Colon (tissue), 2 donors: Measurements from ENCODE around the gene REM2.

Source experiments
- FAIRE-seq: peaks from 2 replicates; lab custom pipeline; 2012; peaks lifted over from hg19 to GRCh38; lab: Jason Lieb, UNC
- donor health status: control.
- donor health status: control.

Gene REM2

GRCh38 chr14:22875003-22875747 is 7.8 kb upstream of the REM2 start:
- FAIRE-seq = no peak

DNA sequence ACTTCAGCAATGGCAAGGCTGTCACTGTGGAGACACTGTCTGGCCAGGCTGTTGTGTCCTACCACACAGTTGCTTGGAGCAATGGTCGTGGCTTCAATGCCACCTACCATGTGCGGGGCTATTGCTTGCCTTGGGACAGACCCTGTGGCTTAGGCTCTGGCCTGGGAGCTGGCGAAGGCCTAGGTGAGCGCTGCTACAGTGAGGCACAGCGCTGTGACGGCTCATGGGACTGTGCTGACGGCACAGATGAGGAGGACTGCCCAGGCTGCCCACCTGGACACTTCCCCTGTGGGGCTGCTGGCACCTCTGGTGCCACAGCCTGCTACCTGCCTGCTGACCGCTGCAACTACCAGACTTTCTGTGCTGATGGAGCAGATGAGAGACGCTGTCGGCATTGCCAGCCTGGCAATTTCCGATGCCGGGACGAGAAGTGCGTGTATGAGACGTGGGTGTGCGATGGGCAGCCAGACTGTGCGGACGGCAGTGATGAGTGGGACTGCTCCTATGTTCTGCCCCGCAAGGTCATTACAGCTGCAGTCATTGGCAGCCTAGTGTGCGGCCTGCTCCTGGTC is 7.2 kb upstream of the REM2 start:
- FAIRE-seq = no peak

DNA sequence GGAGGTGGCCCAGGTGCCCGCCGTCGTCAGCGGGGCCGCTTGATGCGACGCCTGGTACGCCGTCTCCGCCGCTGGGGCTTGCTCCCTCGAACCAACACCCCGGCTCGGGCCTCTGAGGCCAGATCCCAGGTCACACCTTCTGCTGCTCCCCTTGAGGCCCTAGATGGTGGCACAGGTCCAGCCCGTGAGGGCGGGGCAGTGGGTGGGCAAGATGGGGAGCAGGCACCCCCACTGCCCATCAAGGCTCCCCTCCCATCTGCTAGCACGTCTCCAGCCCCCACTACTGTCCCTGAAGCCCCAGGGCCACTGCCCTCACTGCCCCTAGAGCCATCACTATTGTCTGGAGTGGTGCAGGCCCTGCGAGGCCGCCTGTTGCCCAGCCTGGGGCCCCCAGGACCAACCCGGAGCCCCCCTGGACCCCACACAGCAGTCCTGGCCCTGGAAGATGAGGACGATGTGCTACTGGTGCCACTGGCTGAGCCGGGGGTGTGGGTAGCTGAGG is 6.0 kb upstream of the REM2 start:
- FAIRE-seq = no peak

DNA sequence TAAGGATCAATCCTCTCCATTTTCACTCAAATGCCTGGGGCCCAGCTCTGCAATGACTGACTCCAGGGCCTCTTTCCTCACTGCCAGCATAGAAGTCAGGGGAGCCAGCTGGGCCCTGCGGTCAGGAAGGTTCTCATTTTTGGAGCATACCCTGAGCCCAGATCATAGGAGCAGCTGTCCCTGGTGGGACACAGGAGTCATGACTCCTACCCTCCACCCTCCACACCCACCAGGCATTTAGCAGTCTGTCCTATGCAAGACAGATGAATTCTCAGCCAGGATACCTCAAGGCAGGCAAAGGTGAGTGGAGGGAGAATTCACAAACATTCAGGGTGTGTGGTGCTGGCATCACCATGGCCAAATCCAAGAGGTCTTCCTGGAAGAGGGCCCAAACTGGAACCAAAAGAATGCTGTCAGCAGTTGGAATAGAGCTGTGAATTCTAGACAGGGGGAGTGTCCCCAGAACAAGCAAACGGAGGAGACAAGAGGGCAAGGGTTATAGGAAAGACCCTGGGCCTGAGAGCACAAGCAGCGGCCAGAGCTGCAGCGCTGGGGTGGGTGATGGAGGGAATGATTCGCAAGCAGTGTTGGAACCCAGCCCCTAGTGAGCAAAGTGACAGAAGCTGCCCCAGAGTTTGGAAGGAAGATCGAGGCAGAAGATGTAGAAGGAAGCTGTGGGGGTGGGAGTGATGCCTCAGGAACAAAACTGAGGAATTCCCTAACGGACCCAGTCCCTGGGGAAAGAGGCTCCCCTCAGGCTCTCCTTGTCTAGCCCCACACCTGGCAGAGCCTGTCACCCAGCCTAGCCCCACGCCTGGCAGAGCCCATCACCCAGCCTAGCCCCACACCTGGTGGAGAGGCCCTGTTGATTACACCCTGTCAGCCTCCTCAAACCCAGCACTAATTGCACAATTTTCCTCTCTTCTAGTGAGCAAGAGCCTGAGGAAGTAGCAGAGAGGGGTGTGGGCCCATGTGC is 4.5 kb upstream of the REM2 start:
- no peak for FAIRE-seq

DNA sequence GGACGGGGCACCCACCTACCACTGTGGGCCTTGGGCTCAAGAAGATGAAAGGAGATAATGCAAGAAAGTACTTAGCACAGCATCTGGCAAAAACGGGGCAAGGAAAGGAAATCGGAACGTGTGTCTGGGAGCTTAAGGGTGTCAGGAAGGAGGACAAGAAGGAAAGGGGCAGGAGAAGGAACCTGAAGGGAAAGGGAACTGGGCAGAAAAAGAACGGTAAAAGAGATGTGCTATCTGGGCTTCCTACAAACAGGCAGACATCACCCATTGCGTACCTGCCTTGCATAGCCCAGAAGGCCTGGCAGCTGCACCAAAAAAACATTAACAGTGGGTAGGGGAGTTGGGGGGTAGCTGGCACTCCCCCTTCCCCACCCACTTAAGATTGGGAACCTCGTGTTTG is 958 bp upstream of the REM2 start:
- no peak for FAIRE-seq

DNA sequence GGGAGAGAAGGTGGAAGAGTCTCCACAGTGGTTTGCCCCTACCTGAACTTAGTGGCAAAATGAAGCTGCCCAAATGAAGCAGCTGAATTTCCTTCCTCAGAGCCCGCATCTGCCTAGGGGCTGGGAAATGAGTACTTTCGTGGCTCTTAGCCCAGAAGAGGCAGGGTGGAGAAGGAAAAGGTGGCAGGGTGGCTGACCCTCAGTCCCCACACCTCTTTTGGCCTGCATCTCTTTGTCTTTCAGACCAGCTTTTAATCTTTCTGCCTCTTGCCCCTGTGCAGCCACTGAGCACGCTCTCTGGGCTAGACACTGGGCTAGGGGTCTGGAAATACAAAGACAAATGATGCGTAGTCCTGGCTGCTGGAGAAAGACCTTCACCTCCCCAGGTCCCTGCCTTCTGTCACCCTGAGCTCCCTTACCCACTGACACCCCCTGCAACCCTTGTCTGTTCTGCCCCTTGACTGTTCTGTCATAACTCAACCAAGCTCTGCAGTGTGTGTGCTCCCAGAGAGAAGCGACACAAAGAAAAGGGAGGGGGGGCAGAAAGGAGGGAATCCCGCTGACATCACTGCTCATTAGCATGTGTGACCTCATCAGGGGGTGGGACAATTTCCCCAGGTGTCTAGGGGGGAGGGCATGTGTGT is 371 bp upstream of the REM2 start:
- no peak for FAIRE-seq

- FAIRE-seq = no peak
These were observed 1.2 kb downstream of the REM2 start for GRCh38 chr14:22884076-22884737.

DNA sequence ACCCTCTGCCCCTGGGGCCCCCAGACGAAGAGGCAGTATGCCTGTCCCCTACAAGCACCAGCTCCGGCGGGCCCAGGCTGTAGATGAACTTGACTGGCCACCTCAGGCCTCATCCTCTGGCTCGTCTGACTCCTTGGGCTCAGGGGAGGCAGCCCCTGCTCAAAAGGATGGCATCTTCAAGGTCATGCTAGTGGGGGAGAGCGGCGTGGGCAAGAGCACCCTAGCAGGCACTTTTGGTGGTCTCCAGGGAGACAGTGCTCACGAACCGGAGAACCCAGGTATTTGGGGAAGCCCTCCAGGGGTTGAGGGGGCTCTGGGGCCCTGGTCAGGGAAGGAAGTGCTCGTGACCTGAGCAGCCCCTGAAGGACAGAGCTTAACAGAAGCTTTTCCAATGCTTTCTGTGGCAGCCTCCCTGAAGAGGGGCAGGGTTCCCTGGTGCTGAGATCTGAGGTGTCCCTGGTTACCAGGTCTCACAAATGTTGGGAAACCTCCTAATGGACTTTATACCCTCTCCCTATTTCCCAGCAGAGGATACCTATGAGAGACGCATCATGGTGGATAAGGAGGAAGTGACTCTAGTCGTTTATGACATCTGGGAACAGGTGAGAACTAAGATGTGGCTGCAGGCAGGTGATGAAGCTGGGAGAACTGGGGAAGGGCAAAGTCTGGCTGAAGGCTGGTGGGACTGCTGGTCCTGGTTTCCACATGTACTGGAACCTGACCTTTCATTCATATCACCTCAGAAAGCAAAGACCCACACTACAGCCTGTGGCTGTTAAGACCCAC is 1.9 kb downstream of the REM2 start:
- FAIRE-seq = no peak

DNA sequence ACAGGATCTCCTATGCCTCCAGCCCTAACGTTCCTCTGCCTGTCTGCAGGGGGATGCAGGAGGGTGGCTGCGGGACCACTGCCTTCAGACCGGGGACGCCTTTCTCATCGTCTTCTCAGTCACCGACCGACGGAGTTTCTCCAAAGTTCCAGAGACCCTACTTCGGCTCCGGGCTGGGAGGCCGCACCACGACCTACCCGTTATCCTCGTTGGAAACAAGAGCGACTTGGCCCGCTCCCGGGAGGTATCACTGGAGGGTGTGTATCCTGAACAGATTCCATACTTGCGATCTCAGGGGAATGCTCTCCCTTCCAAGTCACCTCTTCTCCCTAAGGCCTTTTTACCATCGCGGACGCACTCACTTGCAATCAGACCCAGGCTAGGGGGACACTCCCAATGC is 3.0 kb downstream of the REM2 start:
- FAIRE-seq = no peak

DNA sequence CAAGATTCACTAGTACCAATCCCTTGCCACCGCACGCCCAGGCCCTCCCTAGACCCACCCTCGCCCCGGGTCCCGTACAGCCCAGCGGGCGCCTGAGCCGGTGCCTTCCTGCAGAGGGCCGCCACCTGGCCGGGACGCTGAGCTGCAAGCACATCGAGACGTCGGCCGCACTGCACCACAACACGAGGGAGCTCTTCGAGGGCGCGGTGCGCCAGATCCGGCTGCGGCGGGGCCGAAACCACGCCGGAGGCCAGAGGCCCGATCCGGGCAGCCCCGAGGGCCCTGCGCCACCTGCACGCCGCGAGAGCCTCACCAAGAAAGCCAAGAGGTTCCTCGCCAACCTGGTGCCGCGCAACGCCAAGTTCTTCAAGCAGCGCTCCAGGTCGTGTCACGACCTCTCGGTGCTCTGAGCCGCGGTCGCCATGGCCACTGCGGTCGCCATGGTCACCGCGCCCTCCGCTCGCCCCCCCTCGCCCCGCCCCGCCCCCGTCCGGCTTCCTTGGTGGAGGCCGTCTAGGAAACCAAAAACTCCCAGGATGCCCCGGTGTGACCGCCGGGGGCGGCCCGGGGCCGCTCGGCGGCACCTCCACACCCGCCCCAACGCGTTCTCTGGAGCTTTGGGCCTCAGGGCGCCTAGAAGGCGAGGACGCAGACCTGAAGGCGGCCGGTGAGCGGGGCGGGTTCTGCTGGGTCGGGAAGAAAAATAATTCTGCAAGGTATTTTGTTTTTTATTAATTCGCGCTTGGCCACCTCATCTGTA is 3.7 kb downstream of the REM2 start:
- FAIRE-seq = no peak

GRCh38 chr14:22887260-22887989 is 4.4 kb downstream of the REM2 start:
- FAIRE-seq = no peak

DNA sequence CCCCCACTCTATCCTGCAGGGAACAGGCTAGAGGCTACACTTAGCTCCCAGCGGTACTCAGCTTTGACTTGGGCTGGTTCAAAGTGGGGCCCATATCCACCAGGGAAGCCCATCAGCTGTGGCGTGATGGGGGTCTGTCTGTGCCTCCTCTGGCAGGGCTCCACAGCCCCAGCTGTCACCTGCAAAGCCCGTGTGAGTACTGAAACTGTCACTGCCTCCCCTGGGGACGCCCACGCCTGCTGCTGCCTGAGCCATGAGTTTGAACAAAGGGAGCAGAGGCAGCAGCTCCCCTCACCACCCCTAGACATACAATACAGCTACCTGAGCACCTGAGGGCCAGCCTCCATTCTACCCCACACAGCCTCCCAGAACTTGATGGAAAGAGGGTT is 5.0 kb downstream of the REM2 start:
- FAIRE-seq = no peak

- no peak for FAIRE-seq
These were observed 5.6 kb downstream of the REM2 start for GRCh38 chr14:22888662-22889061.

DNA sequence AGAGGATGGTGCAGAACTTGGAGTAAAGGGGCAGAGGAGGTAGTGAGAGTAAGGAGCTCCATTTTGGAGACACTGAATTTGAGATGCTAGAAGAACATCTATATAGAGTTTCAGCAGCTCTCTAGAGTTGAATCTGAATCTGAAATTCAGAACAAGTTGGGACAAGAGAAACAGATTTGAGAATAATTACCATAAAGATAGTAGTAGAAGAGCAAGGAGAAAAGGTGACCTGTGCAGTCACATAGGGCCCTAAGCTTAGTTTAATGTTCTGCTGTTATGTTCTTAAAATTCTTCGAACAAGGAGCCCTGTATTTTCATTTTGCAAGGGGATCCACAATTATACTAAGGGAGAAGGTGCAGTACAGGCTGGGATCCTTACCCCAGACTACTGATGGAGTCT is 7.4 kb downstream of the REM2 start:
- no peak for FAIRE-seq

DNA sequence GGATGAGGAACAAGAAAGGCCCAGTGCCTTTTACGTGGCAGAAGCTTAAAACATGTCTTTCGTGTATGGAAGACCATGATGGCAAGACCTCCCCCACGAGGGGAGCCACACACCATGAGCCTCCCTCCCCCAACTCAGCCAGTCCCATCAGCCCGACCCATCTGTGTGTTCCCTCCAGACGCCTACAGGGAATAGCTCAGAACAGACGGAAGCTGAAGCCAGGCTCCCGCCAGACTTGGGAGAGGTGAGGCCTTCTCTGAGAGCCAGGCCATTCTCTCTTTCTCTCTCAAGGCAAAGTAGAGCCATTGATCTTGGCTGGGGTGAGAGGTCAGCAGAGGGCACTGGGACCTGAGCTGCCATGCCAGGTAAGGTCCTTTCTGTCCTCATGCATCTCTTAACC is 9.5 kb downstream of the REM2 start:
- no peak for FAIRE-seq

DNA sequence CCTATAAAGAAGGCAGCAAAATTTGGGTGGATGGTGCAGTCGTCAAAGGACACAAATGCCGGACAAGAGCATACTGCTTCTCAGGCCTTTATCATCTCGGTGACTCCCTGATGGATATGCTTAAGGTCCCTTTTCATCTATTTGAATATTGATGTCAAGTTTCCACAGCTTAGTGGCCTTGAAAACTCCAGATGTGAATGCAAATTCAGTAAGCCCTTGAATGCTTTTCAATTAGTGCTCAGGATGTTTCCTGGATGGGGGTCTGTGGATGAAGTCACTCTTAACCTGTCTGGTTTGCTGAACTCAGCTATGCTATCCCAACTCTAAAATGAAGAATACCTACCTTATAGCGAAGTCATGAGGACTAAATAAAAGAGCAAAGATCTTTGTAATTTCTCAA is 10.7 kb downstream of the REM2 start:
- no peak for FAIRE-seq

GRCh38 chr14:22895402-22895801 is 12.4 kb downstream of the REM2 start:
- no peak for FAIRE-seq

- no peak for FAIRE-seq
These were observed 13.3 kb downstream of the REM2 start for GRCh38 chr14:22896356-22896755.

DNA sequence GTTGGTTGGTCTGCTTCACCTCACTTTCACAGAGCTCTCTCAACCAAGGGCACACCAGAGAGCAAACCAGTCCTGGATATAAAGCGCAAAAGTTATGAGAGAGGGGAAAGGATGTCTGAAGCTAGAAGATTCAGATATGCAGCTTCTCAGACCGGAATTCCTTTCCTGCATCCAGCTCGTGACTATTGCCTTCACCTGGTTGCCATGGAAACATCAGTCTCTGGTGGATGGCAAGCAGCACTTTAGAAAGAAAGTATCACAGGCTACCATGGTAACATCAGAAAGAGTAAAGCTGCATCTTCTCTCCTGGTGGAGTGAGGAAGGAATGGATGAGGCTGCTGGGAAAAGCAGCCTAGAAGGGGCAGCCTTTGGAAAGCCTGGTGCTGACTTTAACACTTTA is 13.7 kb downstream of the REM2 start:
- no peak for FAIRE-seq

- FAIRE-seq = no peak
These were observed 14.3 kb downstream of the REM2 start for GRCh38 chr14:22897357-22897756.
